Breast epithelium (tissue), 4 donors: Measurements from ENCODE around the gene MIA3. TPM values are rescaled to one million over a fixed set of nuclear protein-coding genes. Genes with fewer than 3 reads are reported as not detected.
"Not testable (repeated sequence)": the region's sequence is repeated elsewhere in the genome, so short reads cannot be mapped to it uniquely, and the experiment has no call there.

Experiments
- DNase-seq, 2 donors: peaks; one replicate each; pipeline ENCODE4 v3.0.0-alpha.2; 2019; ENCODE audit warnings: low spot score in 2 of 2
- H3K27ac ChIP-seq, 2 donors: fragments of 200-600 bp; sonication (generic) in 1 of 2; one replicate each; pipeline ENCODE4 v1.5.1; 2016 to 2019; ENCODE audit warnings: mild to moderate bottlenecking in 1 of 2
- H3K27me3 ChIP-seq, 2 donors: fragments of 200-600 bp; sonication (generic) in 1 of 2; one replicate each; pipeline versions ENCODE4 v1.5.1 to v1.6.0; 2017 to 2019; ENCODE audit warnings: control low read depth in 1 of 2, mild to moderate bottlenecking in 1 of 2
- H3K36me3 ChIP-seq: fragments of 200-600 bp; one replicate; pipeline ENCODE4 v1.5.1; 2019
- H3K4me1 ChIP-seq, 2 donors: fragments of 200-600 bp; sonication (generic); one replicate each; pipeline ENCODE4 v1.5.1; 2016 to 2019; ENCODE audit warnings: control low read depth in 1 of 2
- H3K4me3 ChIP-seq, 3 donors: fragments of 200-600 bp; sonication (generic); 1 replicate in 2 of 3; 2 replicates in 1 of 3; pipeline ENCODE4 v1.5.1; 2016 to 2019; ENCODE audit warnings: mild to moderate bottlenecking in 3 of 3, moderate library complexity in 2 of 3
- H3K9me3 ChIP-seq, 2 donors: fragments of 200-600 bp; sonication (generic) in 1 of 2; one replicate each; pipeline ENCODE4 v1.5.1; 2016 to 2019; ENCODE audit warnings: control low read depth in 1 of 2
- CTCF ChIP-seq, 3 donors: fragments of 450-650 bp; IDR thresholded peaks; one replicate each; pipeline ENCODE4 v1.5.1; 2016 to 2017; ENCODE audit warnings: antibody characterized with exemption in 3 of 3, mild to moderate bottlenecking in 3 of 3, moderate library complexity in 3 of 3
- POLR2A ChIP-seq: fragments of 450-650 bp; IDR thresholded peaks from one replicate; pipeline ENCODE4 v1.6.1; 2016; ENCODE audit warnings: antibody characterized with exemption, mild to moderate bottlenecking, moderate library complexity
- POLR2AphosphoS5 ChIP-seq, 3 donors: sonication (generic); formaldehyde crosslinking; IDR thresholded peaks; one replicate each; pipeline ENCODE4 v1.6.1; 2017; ENCODE audit warnings: antibody characterized with exemption in 3 of 3
- intact Hi-C: fragments of 100-400 bp; cut with DNase I; formaldehyde crosslinking; loops from one replicate; pipeline ENCODE4 v1.15.1; 2023; ENCODE audit warnings: low total_unique reads
- total RNA-seq, 3 donors: library from RNA; depleted of rRNA; stranded (reverse); fragments of >200 nt; gene quantifications; one replicate each; pipeline ENCODE4 v1.1.0, GENCODE V29; 2016

Gene MIA3
- total RNA-seq, 3 donors from 2014 or later, result 54.4 to 101 (median 55.7) TPM

DNA sequence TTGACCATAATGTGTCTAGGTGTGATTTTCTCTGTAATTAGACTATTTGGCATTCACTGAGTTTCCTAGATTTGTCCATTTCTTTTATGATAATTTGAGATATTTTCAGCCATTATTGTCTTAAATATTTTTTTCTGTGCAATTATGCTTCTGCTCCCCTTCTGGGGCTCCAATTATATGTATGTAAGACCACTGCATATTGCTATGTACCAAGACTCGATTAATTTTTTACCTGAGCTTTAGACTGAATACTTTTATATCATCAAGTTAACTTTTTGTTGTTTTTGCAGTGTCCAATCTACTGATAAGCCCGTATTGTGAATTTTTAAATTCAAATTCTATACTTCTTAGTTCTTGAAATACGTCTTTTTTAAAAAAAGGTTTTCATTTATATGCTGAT lies 23.1 kb upstream of the MIA3 start:
- Histone ChIP-seq H3K27me3 (no peaks in the 10 kb centered on the region), H3K9me3 (no peaks in the 10 kb centered on the region), H3K36me3 (no peaks in the 10 kb centered on the region), H3K4me1 (peaks cover 0 to 7% of the 10 kb centered on the region in 2 donors), H3K4me3 (no peak overlapping the region), H3K27ac (no peak overlapping the region)
- intact Hi-C loops, result no loop called here
- no peak for DNase-seq
- no peak for TF ChIP-seq POLR2A
- TF ChIP-seq CTCF (IDR thresholded peaks at IDR 0.05), result no peak
- no peak for TF ChIP-seq POLR2AphosphoS5 (IDR thresholded peaks at IDR 0.05)

GRCh38 chr1:222596696-222597095 lies 21.2 kb upstream of the MIA3 start:
- intact Hi-C loops, result no loop called here
- TF ChIP-seq POLR2AphosphoS5 (IDR thresholded peaks at IDR 0.05) (no peak), CTCF (IDR thresholded peaks at IDR 0.05) (no peak), POLR2A (no peak)

DNA sequence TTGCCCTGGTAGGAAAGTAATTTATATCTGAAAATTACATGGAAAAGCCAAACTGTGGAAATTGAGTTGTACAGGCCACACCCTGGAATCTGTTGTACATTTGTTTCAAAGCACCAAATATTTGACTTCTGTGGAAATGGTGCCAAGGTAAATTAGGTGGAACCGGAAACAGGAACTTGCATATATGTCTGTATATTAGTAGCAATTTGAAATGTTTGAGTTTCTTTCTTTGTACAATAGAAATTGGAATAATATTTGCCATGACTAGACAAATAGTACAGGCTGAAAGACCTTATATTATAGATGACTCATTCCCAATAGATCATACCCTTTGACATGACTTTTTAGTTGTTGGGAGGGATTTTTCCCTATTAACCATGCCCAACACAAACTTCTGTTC lies 17.6 kb upstream of the MIA3 start:
- TF ChIP-seq CTCF (IDR thresholded peaks at IDR 0.05) (no peak), POLR2A (no peak), POLR2AphosphoS5 (IDR thresholded peaks at IDR 0.05) (no peak)

More at GRCh38 chr1:222596696-222597095, 21.2 kb upstream of the MIA3 start:
- Histone ChIP-seq H3K9me3 (no peaks in the 10 kb centered on the region), H3K4me3 (no peak overlapping the region), H3K36me3 (no peaks in the 10 kb centered on the region), H3K4me1 (no peaks in the 10 kb centered on the region), H3K27ac (no peak overlapping the region), H3K27me3 (no peaks in the 10 kb centered on the region)
- no peak for DNase-seq

DNA sequence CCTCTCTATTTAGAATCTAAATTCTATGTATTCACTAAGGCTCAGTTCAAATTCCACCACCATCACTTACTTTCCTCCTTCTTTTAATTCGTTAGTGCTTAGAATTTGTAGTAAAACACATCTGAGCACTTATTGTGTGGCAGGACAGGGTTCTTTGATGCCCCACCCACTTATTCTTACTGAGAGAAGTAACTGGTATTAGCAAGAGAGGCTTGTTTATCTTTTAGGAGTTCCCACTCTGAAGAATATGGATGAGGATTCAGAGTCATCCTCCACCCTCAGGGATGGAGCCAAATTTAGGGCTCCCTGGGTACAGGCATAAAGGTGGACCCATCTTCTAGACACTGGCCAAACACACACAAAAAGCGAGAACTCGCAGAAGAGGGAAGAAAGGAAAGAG lies 16.6 kb upstream of the MIA3 start:
- H3K36me3 ChIP-seq, result no peaks in the 10 kb centered on the region
- intact Hi-C loops, result no loop called here
- no peaks in the 10 kb centered on the region for H3K9me3 ChIP-seq
- no peak for DNase-seq
- no peak overlapping the region for H3K4me3 ChIP-seq
- H3K27ac ChIP-seq, result no peak overlapping the region
- no peaks in the 10 kb centered on the region for H3K4me1 ChIP-seq
- TF ChIP-seq POLR2A, result no peak
- no peak for TF ChIP-seq POLR2AphosphoS5 (IDR thresholded peaks at IDR 0.05)
- TF ChIP-seq CTCF (IDR thresholded peaks at IDR 0.05), result no peak
- H3K27me3 ChIP-seq, result no peaks in the 10 kb centered on the region

More for the DNA sequence above, 17.6 kb upstream of the MIA3 start:
- H3K36me3 ChIP-seq, result no peaks in the 10 kb centered on the region
- no peaks in the 10 kb centered on the region for H3K9me3 ChIP-seq
- no peak for DNase-seq
- intact Hi-C loops, result no loop called here
- H3K4me1 ChIP-seq, result no peaks in the 10 kb centered on the region
- H3K27me3 ChIP-seq, result no peaks in the 10 kb centered on the region
- no peak overlapping the region for H3K4me3 ChIP-seq
- H3K27ac ChIP-seq, result no peak overlapping the region

GRCh38 chr1:222606757-222607156 lies 11.1 kb upstream of the MIA3 start:
- H3K4me1 ChIP-seq, result no peaks in the 10 kb centered on the region
- TF ChIP-seq POLR2A (no peak), POLR2AphosphoS5 (IDR thresholded peaks at IDR 0.05) (no peak), CTCF (IDR thresholded peaks at IDR 0.05) (no peak)
- no peaks in the 10 kb centered on the region for H3K27me3 ChIP-seq
- intact Hi-C loops, result no loop called here
- no peak for DNase-seq
- H3K27ac ChIP-seq, result no peak overlapping the region
- H3K4me3 ChIP-seq, result no peak overlapping the region
- no peaks in the 10 kb centered on the region for H3K36me3 ChIP-seq
- H3K9me3 ChIP-seq, result no peaks in the 10 kb centered on the region

- H3K4me3 ChIP-seq, DNase-seq, H3K4me1 ChIP-seq, H3K36me3 ChIP-seq, intact Hi-C loops, H3K27ac ChIP-seq, H3K27me3 ChIP-seq, H3K9me3 ChIP-seq: not testable (repeated sequence)
These were observed 8.8 kb upstream of the MIA3 start for GRCh38 chr1:222609111-222609510.
